ENCODE measurements around the gene RBMS3. TPM values are rescaled to one million over a fixed set of nuclear protein-coding genes. Genes with fewer than 3 reads are reported as not detected.
"Not testable (repeated sequence)": the region's sequence is repeated elsewhere in the genome, so short reads cannot be mapped to it uniquely, and the experiment has no call there.

RBMS3 gene
- total RNA-seq, 2 experiments from 2014 or later: 0.15 to 3.0 TPM

GRCh38 chr3:30004481-30004880 is 723.6 kb downstream of the RBMS3 start:
- H3K27ac Mint-ChIP-seq: no peak overlapping the region
- CTCF ChIA-PET: no interaction called here
- no peaks in the 10 kb centered on the region for H3K9me3 Mint-ChIP-seq (ENCODE audit: low read depth)

GRCh38 chr3:30006111-30006510 is 725.2 kb downstream of the RBMS3 start:
- no peak for DNase-seq
- no peaks in the 10 kb centered on the region for H3K9me3 Mint-ChIP-seq (ENCODE audit: low read depth)
- no peaks in the 10 kb centered on the region for H3K36me3 Mint-ChIP-seq
- no peak overlapping the region for H3K27ac Mint-ChIP-seq
- no peak for ATAC-seq
- peaks cover under 1% of the 10 kb centered on the region for H3K4me1 Mint-ChIP-seq
- H3K4me3 Mint-ChIP-seq: no peak overlapping the region
- CTCF ChIA-PET: no interaction called here
- peaks cover 6% of the 10 kb centered on the region for H3K27me3 Mint-ChIP-seq

More at GRCh38 chr3:30004481-30004880, 723.6 kb downstream of the RBMS3 start:
- no peak for ATAC-seq
- Mint-ChIP-seq H3K4me3 (no peak overlapping the region), H3K4me1 (no peaks in the 10 kb centered on the region), H3K36me3 (no peaks in the 10 kb centered on the region), H3K27me3 (peaks cover 3% of the 10 kb centered on the region)
- no peak for DNase-seq

- Mint-ChIP-seq H3K36me3 (no peaks in the 10 kb centered on the region), H3K4me3 (no peak overlapping the region), H3K4me1 (peaks cover 3% of the 10 kb centered on the region), H3K27me3 (peaks cover 11% of the 10 kb centered on the region), H3K27ac (no peak overlapping the region), H3K9me3 (ENCODE audit: low read depth) (no peaks in the 10 kb centered on the region)
- ATAC-seq: no peak
- no peak for DNase-seq
- CTCF ChIA-PET: no interaction called here
These were observed 726.8 kb downstream of the RBMS3 start for GRCh38 chr3:30007668-30008067.

- peaks cover 22% of the 10 kb centered on the region for H3K27me3 Mint-ChIP-seq
- H3K9me3 Mint-ChIP-seq (ENCODE audit: low read depth): no peaks in the 10 kb centered on the region
- CTCF ChIA-PET: interaction anchor here (1.0 to 2.7 kb wide), 3 partner anchors 20 to 740 kb away, joined by 4 to 16 read pairs (median 6); no protein-coding TSS in a partner anchor
- ATAC-seq (no peak), DNase-seq (no peak)
- no peak overlapping the region for H3K4me3 Mint-ChIP-seq
- H3K36me3 Mint-ChIP-seq: no peaks in the 10 kb centered on the region
- H3K4me1 Mint-ChIP-seq: peaks cover 3% of the 10 kb centered on the region
- no peak overlapping the region for H3K27ac Mint-ChIP-seq
These were observed 730.4 kb downstream of the RBMS3 start for GRCh38 chr3:30011237-30011803.

- Mint-ChIP-seq H3K4me3 (no peak overlapping the region), H3K36me3 (no peaks in the 10 kb centered on the region), H3K9me3 (ENCODE audit: low read depth) (no peaks in the 10 kb centered on the region), H3K27ac (no peak overlapping the region), H3K4me1 (peaks cover 3% of the 10 kb centered on the region), H3K27me3 (peaks cover 20% of the 10 kb centered on the region)
- CTCF ChIA-PET: interaction anchor here (0.7 to 2.7 kb wide), 10 partner anchors 11 to 1118 kb away, joined by 3 to 19 read pairs (median 4); no protein-coding TSS in a partner anchor
- DNase-seq (peak; percentile 53), ATAC-seq (no peak)
These were observed 732.2 kb downstream of the RBMS3 start for GRCh38 chr3:30012941-30013543.

- Mint-ChIP-seq H3K4me1 (no peaks in the 10 kb centered on the region), H3K27ac (no peak overlapping the region), H3K27me3 (peaks cover 42% of the 10 kb centered on the region), H3K4me3 (no peak overlapping the region), H3K36me3 (no peaks in the 10 kb centered on the region), H3K9me3 (ENCODE audit: low read depth) (no peaks in the 10 kb centered on the region)
- ATAC-seq: no peak
- CTCF ChIA-PET: no interaction called here
- no peak for DNase-seq
These were observed 737.0 kb downstream of the RBMS3 start for GRCh38 chr3:30017901-30018300.

- Mint-ChIP-seq H3K4me3 (no peak overlapping the region), H3K9me3 (ENCODE audit: low read depth) (no peaks in the 10 kb centered on the region), H3K4me1 (no peaks in the 10 kb centered on the region), H3K27me3 (peaks cover 41% of the 10 kb centered on the region), H3K27ac (no peak overlapping the region), H3K36me3 (no peaks in the 10 kb centered on the region)
- CTCF ChIA-PET: no interaction called here
- ATAC-seq (no peak), DNase-seq (no peak)
These were observed 739.5 kb downstream of the RBMS3 start for GRCh38 chr3:30020380-30020779.

- H3K27ac Mint-ChIP-seq: no peak overlapping the region
- no peak for ATAC-seq
- DNase-seq: no peak
- no peaks in the 10 kb centered on the region for H3K36me3 Mint-ChIP-seq
- no peaks in the 10 kb centered on the region for H3K9me3 Mint-ChIP-seq (ENCODE audit: low read depth)
- no peak overlapping the region for H3K4me3 Mint-ChIP-seq
- no peaks in the 10 kb centered on the region for H3K4me1 Mint-ChIP-seq
- CTCF ChIA-PET: interaction anchor here (1.7 kb wide), 1 partner anchor 12 kb away, joined by 7 read pairs; no protein-coding TSS in a partner anchor
- peaks cover 43% of the 10 kb centered on the region for H3K27me3 Mint-ChIP-seq
These were observed 743.6 kb downstream of the RBMS3 start for GRCh38 chr3:30024466-30024865.

- CTCF ChIA-PET: no interaction called here
- Mint-ChIP-seq H3K36me3 (no peaks in the 10 kb centered on the region), H3K4me3 (no peak overlapping the region), H3K27me3 (peaks cover 37% of the 10 kb centered on the region), H3K9me3 (ENCODE audit: low read depth) (no peaks in the 10 kb centered on the region), H3K27ac (no peak overlapping the region), H3K4me1 (no peaks in the 10 kb centered on the region)
- DNase-seq (no peak), ATAC-seq (no peak)
These were observed 746.0 kb downstream of the RBMS3 start for GRCh38 chr3:30026851-30027250.

- CTCF ChIA-PET: no interaction called here
- no peak for ATAC-seq
- H3K36me3 Mint-ChIP-seq: no peaks in the 10 kb centered on the region
- H3K27me3 Mint-ChIP-seq: peaks cover 26% of the 10 kb centered on the region
- no peaks in the 10 kb centered on the region for H3K4me1 Mint-ChIP-seq
- H3K27ac Mint-ChIP-seq: no peak overlapping the region
- no peaks in the 10 kb centered on the region for H3K9me3 Mint-ChIP-seq (ENCODE audit: low read depth)
- no peak for DNase-seq
- no peak overlapping the region for H3K4me3 Mint-ChIP-seq
These were observed 753.5 kb downstream of the RBMS3 start for GRCh38 chr3:30034246-30034991.

- H3K36me3 Mint-ChIP-seq: no peaks in the 10 kb centered on the region
- peaks cover 36% of the 10 kb centered on the region for H3K27me3 Mint-ChIP-seq
- DNase-seq (no peak), ATAC-seq (no peak)
- H3K9me3 Mint-ChIP-seq (ENCODE audit: low read depth): no peaks in the 10 kb centered on the region
- CTCF ChIA-PET: no interaction called here
- H3K27ac Mint-ChIP-seq: no peak overlapping the region
- no peak overlapping the region for H3K4me3 Mint-ChIP-seq
- H3K4me1 Mint-ChIP-seq: no peaks in the 10 kb centered on the region
These were observed 755.2 kb downstream of the RBMS3 start for GRCh38 chr3:30035935-30036567.

- no peak for DNase-seq
- CTCF ChIA-PET: interaction anchor here (4.0 kb wide), 1 partner anchor 158 kb away, joined by 36 read pairs; no protein-coding TSS in a partner anchor
- no peak for ATAC-seq
- H3K36me3 Mint-ChIP-seq: no peaks in the 10 kb centered on the region
- no peaks in the 10 kb centered on the region for H3K9me3 Mint-ChIP-seq (ENCODE audit: low read depth)
- no peaks in the 10 kb centered on the region for H3K4me1 Mint-ChIP-seq
- no peak overlapping the region for H3K4me3 Mint-ChIP-seq
- H3K27me3 Mint-ChIP-seq: peaks cover 28% of the 10 kb centered on the region
- H3K27ac Mint-ChIP-seq: no peak overlapping the region
These were observed 759.3 kb downstream of the RBMS3 start for GRCh38 chr3:30040126-30040525.

GRCh38 chr3:30041481-30041880 is 760.6 kb downstream of the RBMS3 start:
- not testable (repeated sequence) for H3K36me3 Mint-ChIP-seq; H3K9me3 Mint-ChIP-seq (ENCODE audit: low read depth); H3K27ac Mint-ChIP-seq; H3K4me3 Mint-ChIP-seq; DNase-seq; ATAC-seq; H3K4me1 Mint-ChIP-seq
- CTCF ChIA-PET: interaction anchor here (1.0 to 4.0 kb wide), 4 partner anchors 13 to 653 kb away, joined by 3 to 36 read pairs (median 6); no protein-coding TSS in a partner anchor
- peaks cover 26% of the 10 kb centered on the region for H3K27me3 Mint-ChIP-seq

Measured in activated CD8-positive, alpha-beta memory T cell treated with anti-CD3 and anti-CD28 coated beads, Interleukin-2, amount 10 ng/mL, durations not matched to agents 7 days and 5 days (primary cell).